Muscle of arm (tissue), 12 donors: ENCODE measurements around the gene WIPI1. TPM values are rescaled to one million over a fixed set of nuclear protein-coding genes. Genes with fewer than 3 reads are reported as not detected.
"Not testable (repeated sequence)": the region's sequence is repeated elsewhere in the genome, so short reads cannot be mapped to it uniquely, and the experiment has no call there.

ENCODE experiments used
- DNase-seq: peaks from one replicate; pipeline ENCODE4 v3.0.0-alpha.2; 2013
- polyA plus RNA-seq, 12 donors: library from polyadenylated mRNA; unstranded; fragments of 120-200 nt; gene quantifications; one replicate each; pipeline ENCODE4 v1.2.1, GENCODE V29; 2013; ENCODE audit not compliant: insufficient read length in 12 of 12

Gene WIPI1
- polyA plus RNA-seq, 12 donors = 40.0 to 56.7 (median 45.3) TPM; not detected in 1

DNA sequence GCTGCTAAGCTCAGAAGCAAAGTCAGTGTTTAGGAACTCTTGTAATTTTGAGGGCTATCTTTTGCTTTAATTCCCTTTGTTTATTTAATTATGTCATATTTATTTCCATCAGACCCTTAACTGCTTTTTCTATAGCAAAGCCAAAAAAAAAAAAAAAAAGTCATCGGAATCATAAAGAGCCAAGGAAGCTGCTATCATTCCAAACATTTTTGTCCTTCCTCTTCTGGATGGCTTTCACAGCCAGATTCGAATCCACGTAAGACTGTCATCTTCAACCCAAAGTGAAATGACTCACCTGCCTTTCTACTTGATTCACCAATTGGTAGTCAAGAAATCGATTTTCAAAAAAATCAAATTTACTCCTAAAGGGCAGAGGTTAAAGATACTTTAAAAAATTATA is 38.4 kb downstream of the WIPI1 start:
- DNase-seq = no peak

DNA sequence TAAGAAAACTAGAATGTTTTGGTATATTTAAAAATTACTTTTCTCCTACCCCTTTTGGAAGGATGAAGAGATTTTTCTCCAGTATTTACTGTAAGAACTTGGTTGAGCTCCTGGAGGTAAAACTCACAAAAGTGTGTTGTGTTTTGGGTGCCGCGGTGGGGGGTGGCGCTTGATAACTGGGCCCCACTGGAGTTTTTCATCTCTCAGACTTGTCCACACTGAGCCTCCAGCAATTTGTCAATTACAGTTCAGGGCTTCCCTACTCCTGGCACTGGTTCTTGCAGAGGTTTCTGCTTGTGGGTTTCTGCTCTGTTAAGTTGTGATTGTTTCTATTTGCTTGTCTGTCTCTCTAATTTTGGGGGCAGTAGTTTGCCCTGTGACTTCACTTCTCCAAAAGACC is 40.0 kb downstream of the WIPI1 start:
- no peak for DNase-seq

- DNase-seq = not testable (repeated sequence)
Observed at GRCh38 chr17:68414901-68415300, 42.4 kb downstream of the WIPI1 start.

DNA sequence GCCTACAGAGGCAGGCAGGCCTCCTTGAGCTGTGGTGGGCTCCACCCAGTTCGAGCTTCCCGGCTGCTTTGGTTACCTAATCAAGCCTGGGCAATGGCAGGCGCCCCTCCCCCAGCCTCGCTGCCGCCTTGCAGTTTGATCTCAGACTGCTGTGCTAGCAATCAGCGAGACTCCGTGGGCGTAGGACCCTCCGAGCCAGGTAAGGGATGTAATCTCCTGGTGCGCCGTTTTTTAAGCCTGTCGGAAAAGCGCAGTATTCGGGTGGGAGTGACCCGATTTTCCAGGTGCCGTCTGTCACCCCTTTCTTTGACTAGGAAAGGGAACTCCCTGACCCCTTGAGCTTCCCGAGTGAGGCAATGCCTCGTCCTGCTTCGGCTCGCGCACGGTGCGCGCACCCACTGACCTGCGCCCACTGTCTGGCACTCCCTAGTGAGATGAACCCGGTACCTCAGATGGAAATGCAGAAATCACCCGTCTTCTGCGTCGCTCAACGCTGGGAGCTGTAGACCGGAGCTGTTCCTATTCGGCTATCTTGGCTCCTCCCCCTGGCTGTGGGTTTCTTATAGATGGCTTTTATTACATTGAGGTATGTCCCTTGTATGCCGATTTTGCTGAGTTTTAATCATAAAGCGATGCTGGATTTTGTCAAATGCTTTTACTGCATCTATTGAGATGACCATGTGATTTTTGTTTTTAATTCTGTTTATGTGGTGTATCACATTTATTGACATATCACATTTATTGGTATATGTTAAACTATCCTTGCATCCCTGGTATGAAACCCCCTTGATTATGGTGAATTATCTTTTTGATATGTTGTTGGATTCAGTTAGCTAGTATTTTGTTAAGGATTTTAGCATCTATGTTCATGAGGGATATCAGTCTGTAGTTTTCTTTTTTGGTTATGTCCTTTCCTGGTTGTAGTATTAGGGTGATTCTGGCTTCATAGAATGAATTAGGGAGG is 43.4 kb downstream of the WIPI1 start:
- not testable (repeated sequence) for DNase-seq

- not testable (repeated sequence) for DNase-seq
Observed at GRCh38 chr17:68407656-68408055, 49.6 kb downstream of the WIPI1 start.

- DNase-seq = not testable (repeated sequence)
Observed at GRCh38 chr17:68403837-68404236, 53.5 kb downstream of the WIPI1 start.

DNA sequence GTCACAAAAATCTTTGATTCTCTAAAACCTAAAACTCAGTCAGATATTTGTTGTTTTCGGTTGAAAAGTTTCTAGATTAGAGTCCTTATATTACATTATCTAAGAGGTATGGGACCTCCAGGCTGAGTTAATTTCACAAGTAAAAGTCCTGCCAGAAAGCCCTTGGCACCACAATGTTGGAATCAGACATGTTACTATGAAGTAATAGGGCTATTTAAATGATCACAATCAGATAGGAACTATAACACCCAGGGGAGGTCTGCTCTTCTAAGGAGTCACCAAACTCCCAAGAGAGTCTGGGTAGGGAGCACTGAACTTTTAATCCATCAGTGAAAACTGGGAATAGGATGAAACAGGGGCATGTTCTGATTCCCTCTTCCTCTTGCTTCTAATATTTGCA is 54.2 kb downstream of the WIPI1 start:
- DNase-seq = no peak

- no peak for DNase-seq
Observed at GRCh38 chr17:68401288-68401687, 56.0 kb downstream of the WIPI1 start.

DNA sequence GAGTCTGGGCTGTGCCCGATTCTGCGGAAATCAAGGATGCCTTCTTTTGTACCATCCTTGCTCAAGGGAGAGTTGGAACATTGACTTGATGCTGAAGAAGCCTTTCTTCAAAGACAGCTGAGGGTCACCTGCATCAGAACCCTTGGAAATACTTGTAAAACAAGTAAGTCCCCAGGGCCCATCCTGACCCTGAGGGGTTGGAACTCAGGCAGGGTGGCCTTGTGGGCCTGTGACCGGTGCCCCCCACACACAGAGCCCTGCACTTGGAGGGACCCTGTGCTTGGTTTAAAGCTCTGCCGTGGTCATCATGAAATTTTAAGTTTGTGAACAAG is 56.9 kb downstream of the WIPI1 start:
- no peak for DNase-seq

DNA sequence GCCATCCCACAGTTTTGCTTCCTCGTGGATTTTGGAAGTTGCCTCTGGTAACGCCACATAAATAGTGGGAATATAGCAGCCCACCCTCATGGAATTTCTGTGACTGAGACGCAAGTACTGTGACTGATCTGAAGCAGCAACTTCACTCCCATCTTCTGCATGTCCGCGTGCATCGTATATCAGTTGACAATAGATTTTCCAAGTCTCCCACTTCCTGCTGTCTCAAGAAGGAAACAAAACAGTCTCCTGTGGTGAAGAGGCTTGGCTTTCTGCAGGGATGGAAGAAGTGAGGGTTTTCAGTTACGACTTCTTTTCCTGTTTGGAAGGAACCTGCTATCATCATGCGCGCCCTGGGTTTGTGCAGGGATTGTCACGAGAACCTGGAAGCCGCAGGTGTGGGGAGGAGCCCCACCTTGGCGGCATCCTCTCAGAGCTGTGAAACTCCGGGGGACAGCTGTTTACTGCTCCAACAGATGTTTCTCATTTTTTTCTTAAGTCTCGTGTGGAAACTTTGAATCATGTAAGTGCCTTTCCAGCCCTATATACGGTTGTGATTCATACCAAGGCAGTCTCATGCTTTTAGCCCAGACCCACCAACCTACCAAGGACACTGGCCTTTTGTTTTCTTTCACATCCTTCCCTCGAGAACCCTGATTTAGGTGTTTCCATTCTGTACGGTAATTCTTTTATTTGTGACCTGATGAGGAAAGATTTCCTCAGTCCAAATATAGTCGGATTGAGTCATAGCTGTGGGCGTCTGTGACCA is 57.5 kb downstream of the WIPI1 start:
- peak; percentile 61 for DNase-seq

GRCh38 chr17:68398691-68399637 is 58.3 kb downstream of the WIPI1 start:
- peak; percentile 46 for DNase-seq

DNA sequence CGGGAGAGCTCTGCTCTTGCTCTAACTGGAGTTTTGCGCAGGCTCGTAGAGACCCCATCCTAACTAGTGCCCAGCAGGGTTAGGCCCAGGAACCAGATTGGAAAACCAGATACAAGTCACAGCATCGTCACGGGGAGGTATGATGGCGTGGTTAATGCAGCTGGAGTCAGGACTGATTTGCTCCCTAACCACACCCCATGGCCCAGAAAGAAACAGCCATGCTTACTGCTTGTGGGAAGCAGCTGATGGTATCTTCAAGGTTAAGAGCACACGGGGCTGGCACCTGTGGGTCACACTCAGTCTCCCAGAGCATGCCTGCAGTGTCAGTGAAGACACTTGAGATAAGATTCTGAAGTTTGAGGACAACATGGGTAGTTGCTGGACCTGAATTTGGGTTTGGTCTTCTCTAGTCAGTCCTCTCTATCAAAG is 60.2 kb downstream of the WIPI1 start:
- no peak for DNase-seq

GRCh38 chr17:68396226-68397107 is 60.8 kb downstream of the WIPI1 start:
- no peak for DNase-seq

GRCh38 chr17:68394608-68395331 is 62.5 kb downstream of the WIPI1 start:
- DNase-seq = no peak

DNA sequence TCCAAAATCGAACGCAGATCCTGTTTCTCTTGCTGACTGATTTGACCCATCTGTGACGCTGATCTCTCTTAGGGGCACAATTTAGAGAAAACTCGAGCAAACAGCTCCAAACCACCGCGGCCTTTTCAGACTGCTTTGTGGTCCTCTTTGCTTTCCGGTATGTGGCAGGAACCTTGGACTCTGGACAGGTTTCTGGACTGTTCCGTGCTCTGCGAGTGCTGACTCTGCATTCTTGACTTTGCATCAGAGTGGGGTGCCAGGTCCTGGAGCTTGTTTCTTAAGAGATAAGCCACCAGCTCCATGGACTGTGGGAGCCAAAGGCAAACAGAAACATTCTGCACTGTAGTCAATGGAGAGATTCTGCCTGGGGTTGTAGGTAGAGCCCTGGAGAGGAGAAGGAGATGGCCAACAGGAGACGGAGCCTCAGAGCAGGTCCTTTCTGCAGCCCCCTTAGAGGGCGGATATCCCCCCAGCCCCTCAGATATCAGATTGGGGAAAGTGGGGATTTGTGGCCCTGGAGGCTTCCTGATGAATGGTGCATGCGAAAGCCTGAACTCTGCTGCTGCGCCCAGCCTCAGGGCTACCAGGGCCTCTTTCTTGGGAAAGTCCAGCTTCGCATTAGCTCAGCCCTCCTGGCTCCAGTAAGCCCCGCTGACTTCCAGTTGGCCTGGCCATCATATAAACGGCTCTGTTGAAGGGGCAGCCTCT is 65.6 kb downstream of the WIPI1 start:
- DNase-seq = no peak

DNA sequence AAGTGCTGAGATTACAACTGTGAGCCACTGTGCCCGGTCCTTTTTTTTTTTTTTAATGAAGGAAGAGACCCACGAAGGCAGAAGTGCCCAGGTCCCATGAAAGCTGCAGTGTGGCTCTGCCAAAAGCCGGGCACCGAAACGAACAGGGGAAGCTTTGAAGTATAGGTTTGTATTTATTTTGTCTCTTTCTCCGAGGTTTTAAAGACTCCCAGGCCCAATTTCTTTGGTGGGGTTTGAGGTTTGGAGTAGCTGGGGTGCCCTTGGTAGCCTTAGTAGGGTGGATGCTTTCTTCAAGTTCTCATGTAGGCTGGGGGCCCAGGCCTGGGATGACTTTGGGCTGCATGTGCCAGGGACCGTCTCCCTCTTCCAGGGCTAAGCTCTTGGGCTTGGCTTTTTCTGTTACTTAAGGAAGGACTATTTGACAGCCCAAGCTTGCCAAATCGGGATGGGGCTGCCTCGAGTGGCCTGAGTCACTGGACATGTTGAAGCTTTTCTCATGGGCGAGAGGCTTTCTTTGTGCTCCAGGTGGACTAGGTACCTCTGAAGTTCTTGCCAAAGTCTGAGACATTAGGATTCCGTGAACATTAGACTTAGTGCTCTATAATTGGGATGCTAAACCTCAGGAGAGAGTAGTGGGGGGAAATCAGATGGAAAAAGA is 66.3 kb downstream of the WIPI1 start:
- DNase-seq = no peak

DNA sequence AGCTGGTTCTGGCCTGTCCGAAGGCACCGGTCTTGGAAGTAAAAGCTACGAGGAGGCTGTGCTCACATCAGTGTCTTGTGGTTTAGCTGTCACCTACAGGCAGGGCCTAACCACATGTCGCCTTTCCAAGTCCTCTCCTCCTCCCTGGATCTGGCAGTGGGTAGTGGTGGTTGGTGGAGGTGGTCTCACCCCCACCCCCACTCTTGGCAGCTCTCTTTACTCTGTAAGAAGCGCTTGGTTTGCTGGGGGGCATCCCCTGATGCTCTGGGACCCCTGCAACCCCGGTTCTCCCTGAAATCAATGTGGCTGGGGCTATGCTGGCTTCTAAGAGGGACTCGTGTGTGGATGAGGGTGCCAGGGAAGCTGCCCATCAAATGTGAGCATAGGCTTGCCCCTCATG is 68.3 kb downstream of the WIPI1 start:
- DNase-seq = no peak

- DNase-seq = no peak
Observed at GRCh38 chr17:68387435-68388218, 69.7 kb downstream of the WIPI1 start.
